Activated CD4-positive, alpha-beta T cell treated with anti-CD3 and anti-CD28 coated beads for 36 hours (primary cell): ENCODE measurements around the gene CIRBP. TPM values are rescaled to one million over a fixed set of nuclear protein-coding genes. Genes with fewer than 3 reads are reported as not detected.

Experiments
- ATAC-seq: fragments of 200-7000 bp; cut with Tn5 transposase; one replicate; pipeline ENCODE4 v1.10.0; 2021; ENCODE audit warnings: mild to moderate bottlenecking, moderate library complexity
- CTCF ChIA-PET: fragments of 350-600 bp; sonication (Branson Sonifier 250); formaldehyde crosslinking; loops from one replicate; lab custom pipeline; 2021; ENCODE audit warnings: antibody characterized with exemption; lab: Charles Lee
- POLR2A ChIA-PET: fragments of 350-600 bp; sonication (Branson Sonifier 250); formaldehyde crosslinking; loops from one replicate; lab custom pipeline; 2021; ENCODE audit warnings: antibody characterized with exemption, inconsistent platforms; lab: Charles Lee
- DNase-seq: peaks from one replicate; pipeline ENCODE4 v3.0.0-alpha.2; 2020
- H3K27ac Mint-ChIP-seq: one replicate; pipeline ENCODE4 v1.8.0; 2021; ENCODE audit warnings: mixed read lengths
- H3K27me3 Mint-ChIP-seq: one replicate; pipeline ENCODE4 v1.8.0; 2021; ENCODE audit warnings: mixed read lengths
- H3K36me3 Mint-ChIP-seq: one replicate; pipeline ENCODE4 v1.8.0; 2021; ENCODE audit warnings: low read depth, mixed read lengths
- H3K4me1 Mint-ChIP-seq: one replicate; pipeline ENCODE4 v1.8.0; 2021; ENCODE audit warnings: mixed read lengths
- H3K4me3 Mint-ChIP-seq: one replicate; pipeline ENCODE4 v1.8.0; 2021; ENCODE audit warnings: mild to moderate bottlenecking, moderate library complexity, mixed read lengths
- H3K9me3 Mint-ChIP-seq: one replicate; pipeline ENCODE4 v1.8.0; 2021; ENCODE audit warnings: low read depth, mixed read lengths
- intact Hi-C, 2 experiments: fragments of 100-400 bp; cut with DNase I in 1 of 2; cut with micrococcal nuclease in 1 of 2; formaldehyde crosslinking; loops; one replicate each; pipeline versions ENCODE4 v1.14.2 to v1.15.1; 2022 to 2024; cut with DNase I, micrococcal nuclease
- total RNA-seq, 2 experiments: library from RNA; stranded (reverse); gene quantifications; one replicate each; pipeline ENCODE4 v1.2.3, GENCODE V29; 2021

Gene CIRBP
- total RNA-seq, 2 experiments from 2014 or later = 123 to 188 TPM

DNA sequence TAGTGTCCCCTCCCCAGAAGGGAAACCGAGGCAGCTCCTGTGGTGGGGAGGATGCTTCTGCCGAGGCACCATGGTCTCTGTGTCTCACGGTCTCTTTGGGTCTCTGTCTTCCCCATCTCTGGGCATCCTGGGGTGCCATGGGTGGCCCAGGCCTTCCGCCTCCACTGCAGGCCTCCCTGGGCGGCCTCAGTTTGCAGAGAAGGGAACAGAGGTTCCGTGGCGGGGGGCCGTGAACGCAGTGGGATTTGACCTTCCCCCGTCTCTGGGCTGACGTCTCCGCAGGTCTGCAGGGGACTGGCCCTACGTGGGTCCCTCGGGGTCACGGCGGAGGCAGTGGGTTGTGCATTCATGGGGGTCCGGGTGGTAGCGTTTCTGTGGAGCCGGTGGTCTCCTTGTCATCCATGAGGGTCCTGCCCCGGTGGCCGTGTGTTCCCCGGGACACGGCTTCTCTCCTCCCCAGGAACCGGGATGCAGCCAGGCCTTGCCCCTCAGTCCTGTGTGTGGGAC is 21.1 kb downstream of the CIRBP start:
- Mint-ChIP-seq H3K4me3 (no peak overlapping the region), H3K36me3 (no peaks in the 10 kb centered on the region), H3K9me3 (no peaks in the 10 kb centered on the region), H3K27me3 (peaks cover 13% of the 10 kb centered on the region), H3K4me1 (peaks cover 7% of the 10 kb centered on the region), H3K27ac (no peak overlapping the region)
- ChIA-PET POLR2A (no interaction called here), CTCF (no interaction called here)
- DNase-seq (no peak), ATAC-seq (no peak)
- intact Hi-C loops = no loop called here

DNA sequence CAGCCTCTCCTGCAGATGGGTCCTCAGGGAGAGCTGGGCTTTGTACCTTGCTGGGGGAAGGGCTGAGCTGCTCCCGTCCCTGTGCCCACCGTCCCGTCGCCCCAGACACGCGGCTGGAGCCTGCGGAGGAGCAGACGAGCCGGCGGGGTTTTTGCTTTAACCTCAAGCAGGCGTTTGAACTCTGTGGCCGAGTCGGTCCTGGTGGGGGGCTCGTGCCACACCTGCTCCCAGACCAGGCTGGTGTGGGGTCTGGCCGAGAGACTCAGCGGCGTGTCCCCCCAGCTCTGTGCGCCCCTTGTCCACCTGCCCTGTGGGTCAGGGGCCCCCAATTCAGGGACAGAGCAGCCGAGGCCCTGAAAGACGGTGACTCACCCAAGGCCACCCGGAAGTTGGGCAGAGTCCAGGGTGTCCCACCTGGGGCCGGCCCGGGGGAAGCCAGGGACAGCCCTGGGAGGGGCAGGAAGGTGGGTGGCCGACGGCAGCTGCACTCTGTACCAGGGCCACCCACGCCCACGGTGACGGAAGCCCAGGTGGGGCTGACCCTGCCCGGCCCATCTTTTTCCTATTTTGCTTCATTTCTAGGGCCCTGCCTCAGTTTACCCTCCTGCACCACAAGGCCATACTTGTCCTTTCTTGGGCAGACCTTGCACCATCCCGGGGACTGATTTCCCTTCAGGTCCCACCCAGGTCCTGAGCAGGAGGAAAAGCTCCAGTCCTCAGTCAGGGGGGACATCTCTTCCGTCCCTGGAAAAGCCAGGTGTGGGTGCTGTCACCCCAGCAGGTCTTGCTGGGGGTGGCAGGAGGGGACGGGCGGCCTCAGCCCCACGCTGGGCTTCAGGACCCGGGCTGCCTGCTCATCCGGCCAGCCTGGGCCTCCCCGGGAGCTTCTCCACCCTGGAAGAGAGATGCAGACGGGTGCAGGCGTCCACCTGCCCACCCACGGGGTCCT is 21.8 kb downstream of the CIRBP start:
- CTCF ChIA-PET = interaction anchor here (1.2 kb wide), 1 partner anchor 11 kb away, joined by 3 read pairs; no protein-coding TSS in a partner anchor
- DNase-seq = no peak
- no peak overlapping the region for H3K4me3 Mint-ChIP-seq
- H3K36me3 Mint-ChIP-seq = no peaks in the 10 kb centered on the region
- ATAC-seq = no peak
- H3K27me3 Mint-ChIP-seq = peaks cover 12% of the 10 kb centered on the region
- no peaks in the 10 kb centered on the region for H3K9me3 Mint-ChIP-seq
- no peak overlapping the region for H3K27ac Mint-ChIP-seq
- intact Hi-C loops = no loop called here
- POLR2A ChIA-PET = no interaction called here
- H3K4me1 Mint-ChIP-seq = peaks cover 7% of the 10 kb centered on the region

DNA sequence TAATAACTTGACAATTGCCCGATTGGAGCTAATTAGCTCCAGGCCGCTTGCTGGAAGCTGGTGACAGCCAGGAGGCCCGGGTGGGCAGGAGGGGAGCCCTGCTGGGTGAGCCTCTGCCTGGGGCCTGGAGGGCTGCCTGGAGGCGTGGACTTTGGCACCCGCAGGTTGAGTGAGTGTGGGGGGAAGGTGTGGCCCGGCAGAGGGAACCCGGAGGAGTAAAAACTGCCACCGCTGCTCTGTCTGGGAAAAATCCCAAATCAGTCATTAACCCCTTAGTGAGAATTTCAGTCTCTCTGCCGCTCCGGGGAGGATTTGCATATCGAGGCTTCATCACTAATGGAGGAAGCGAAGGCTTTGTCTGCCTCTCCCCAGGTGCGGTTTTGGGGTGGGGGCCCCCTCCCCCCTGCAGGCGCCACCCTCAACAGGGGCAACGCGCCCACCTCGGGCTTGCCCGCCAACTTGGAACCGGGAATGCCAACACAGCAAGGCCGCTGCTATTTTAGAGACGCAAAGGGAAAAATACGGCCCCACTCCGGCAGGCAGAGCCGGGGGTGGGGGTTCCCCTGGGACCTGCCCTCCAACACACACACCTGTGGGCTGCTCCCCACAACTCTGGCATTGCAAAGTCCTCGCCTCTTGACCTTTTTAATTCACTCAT is 22.8 kb downstream of the CIRBP start:
- ChIA-PET POLR2A (no interaction called here), CTCF (interaction anchor here (1.2 kb wide), 1 partner anchor 12 kb away, joined by 3 read pairs; no protein-coding TSS in a partner anchor)
- intact Hi-C loops = no loop called here
- H3K36me3 Mint-ChIP-seq = no peaks in the 10 kb centered on the region
- no peak for DNase-seq
- ATAC-seq = no peak
- H3K27ac Mint-ChIP-seq = no peak overlapping the region
- peaks cover 9% of the 10 kb centered on the region for H3K27me3 Mint-ChIP-seq
- peaks cover 5% of the 10 kb centered on the region for H3K4me1 Mint-ChIP-seq
- no peak overlapping the region for H3K4me3 Mint-ChIP-seq
- no peaks in the 10 kb centered on the region for H3K9me3 Mint-ChIP-seq

DNA sequence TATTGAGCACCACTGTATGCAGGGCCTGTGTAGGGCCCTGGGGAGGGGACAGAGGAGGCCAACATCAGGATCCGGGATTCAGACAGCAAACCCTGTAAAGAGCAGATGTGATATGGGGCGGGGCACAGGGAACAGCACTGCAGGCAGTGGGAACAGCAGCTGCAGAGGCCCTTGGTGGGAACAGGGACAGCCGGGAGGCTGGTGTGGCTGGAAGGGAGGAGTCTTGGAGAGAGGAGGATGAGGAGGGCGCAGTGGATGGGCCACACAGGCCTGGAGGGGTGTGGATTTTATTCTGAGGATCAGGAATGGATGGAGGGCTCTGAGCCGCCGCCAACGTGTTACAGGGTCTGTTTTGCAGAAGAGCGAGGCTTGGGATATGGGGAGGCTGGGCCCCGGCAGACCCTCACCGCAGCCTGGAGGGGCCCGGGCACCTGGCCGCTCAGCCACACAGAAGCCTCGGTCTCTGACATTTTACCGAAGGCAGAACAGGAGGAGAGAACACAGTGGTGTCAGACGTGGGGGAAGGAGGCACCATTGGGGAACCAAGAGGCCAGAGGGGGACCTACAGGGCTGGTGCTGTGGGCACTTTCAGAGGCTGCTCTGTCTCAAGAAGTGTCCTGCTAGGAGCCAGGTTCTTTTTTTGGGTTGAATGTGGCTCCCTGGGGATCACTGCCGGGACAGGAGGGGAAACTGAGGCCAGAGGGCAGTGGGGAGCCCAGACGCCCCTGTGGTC is 23.5 kb downstream of the CIRBP start:
- ChIA-PET POLR2A (no interaction called here), CTCF (interaction anchor here (0.7 kb wide), 1 partner anchor 220 kb away, joined by 3 read pairs; no protein-coding TSS in a partner anchor)
- Mint-ChIP-seq H3K4me3 (no peak overlapping the region), H3K4me1 (peaks cover 5% of the 10 kb centered on the region), H3K27ac (no peak overlapping the region), H3K36me3 (no peaks in the 10 kb centered on the region), H3K27me3 (peaks cover 9% of the 10 kb centered on the region), H3K9me3 (no peaks in the 10 kb centered on the region)
- DNase-seq = no peak
- ATAC-seq = no peak
- intact Hi-C loops = no loop called here

DNA sequence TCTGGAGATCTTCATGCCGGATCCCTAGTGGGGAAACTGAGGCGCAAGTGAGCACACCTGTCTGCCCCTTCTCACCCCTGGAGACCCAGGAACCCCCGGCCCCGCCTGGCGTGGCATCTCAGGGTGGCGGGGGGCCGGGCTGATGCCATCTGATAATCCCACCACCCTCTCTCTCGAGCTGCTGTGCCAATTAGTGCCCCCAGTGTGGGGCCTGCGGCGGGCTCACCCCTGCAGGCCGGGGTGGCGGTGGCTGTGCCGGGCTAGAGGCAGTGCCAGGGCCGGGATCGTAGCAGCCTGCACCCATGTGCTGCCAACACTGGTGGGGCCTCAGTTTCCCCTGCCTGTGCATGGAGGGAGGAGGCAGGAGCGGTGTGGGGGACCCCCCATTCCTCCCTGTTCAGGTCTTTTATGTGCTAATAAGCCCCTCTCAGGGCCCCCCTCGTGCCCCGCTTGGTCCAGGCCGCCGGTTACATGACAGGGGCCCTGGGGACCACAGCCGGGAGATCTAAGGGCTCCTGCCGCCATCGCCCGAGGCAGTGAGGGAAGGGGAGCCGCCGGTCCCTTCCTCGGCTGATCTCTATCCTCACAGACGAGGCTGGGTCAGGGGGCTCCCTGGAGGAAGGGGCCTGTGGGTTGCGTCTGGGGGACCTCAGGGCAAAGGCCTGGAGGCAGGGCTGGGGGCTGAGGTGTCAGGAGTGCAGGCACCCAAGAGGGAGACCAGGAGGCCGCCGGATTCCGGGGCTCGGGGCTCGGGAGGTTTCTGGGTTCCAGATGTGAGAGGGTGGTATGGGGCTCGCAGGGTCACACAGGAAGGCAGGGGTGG is 24.9 kb downstream of the CIRBP start:
- intact Hi-C loops = no loop called here
- no peak for DNase-seq
- H3K9me3 Mint-ChIP-seq = no peaks in the 10 kb centered on the region
- H3K36me3 Mint-ChIP-seq = no peaks in the 10 kb centered on the region
- ChIA-PET POLR2A (no interaction called here), CTCF (no interaction called here)
- H3K27me3 Mint-ChIP-seq = peaks cover 9% of the 10 kb centered on the region
- peaks cover 5% of the 10 kb centered on the region for H3K4me1 Mint-ChIP-seq
- ATAC-seq = no peak
- no peak overlapping the region for H3K4me3 Mint-ChIP-seq
- no peak overlapping the region for H3K27ac Mint-ChIP-seq

DNA sequence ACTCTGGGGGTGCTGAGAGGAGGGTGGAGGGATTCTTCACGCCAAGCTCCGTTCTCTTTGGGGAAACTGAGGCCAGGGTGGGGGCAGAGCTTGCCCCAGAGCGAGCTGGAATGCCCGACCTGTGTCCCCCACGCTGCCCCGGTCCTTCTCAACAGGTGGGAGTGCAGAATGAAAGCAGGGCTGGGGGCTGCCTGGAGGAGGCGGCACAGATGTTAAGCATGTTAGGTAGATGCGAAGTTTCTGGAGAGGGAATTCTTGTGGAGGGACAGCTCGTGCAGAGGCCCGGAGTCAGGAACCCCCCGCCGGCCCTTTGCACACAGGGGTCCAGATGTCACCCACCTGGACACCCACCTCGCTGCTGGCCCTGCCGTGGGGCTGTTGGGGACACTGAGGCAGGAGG is 25.6 kb downstream of the CIRBP start:
- peaks cover 5% of the 10 kb centered on the region for H3K4me1 Mint-ChIP-seq
- no peaks in the 10 kb centered on the region for H3K36me3 Mint-ChIP-seq
- ChIA-PET CTCF (no interaction called here), POLR2A (no interaction called here)
- no peak overlapping the region for H3K27ac Mint-ChIP-seq
- ATAC-seq = no peak
- peaks cover 9% of the 10 kb centered on the region for H3K27me3 Mint-ChIP-seq
- H3K4me3 Mint-ChIP-seq = no peak overlapping the region
- intact Hi-C loops = no loop called here
- DNase-seq = no peak
- no peaks in the 10 kb centered on the region for H3K9me3 Mint-ChIP-seq

DNA sequence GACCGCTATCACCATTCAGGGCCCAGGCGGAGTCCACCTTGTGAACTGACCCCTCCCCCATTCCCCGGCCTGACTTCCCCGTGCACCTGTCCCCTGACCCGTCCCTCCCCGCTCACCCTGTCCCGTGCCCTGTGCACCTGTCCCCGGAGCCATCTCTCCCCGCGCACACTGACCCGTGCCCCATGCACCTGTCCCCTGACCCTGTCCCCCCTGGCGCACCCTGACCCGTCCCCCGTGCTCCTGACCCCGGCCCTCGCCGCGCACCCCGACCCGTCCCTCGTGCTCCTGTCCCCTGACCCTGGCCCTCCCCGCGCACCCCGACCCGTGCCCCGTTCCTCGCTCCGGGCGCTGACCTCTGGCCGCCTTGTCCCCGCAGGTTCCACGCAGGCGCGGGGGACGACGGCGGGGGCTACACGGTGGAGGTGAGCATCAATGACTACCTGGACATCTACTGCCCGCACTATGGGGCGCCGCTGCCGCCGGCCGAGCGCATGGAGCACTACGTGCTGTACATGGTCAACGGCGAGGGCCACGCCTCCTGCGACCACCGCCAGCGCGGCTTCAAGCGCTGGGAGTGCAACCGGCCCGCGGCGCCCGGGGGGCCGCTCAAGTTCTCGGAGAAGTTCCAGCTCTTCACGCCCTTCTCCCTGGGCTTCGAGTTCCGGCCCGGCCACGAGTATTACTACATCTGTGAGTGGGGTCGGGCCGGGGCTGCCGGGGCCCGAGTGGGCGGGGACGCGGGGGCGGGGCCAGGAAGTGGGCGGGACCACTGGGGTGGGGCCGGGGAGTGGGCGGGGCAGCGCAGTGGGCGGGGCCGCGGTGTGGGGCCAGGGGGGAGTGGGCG is 26.3 kb downstream of the CIRBP start:
- intact Hi-C loops = no loop called here
- CTCF ChIA-PET = no interaction called here
- Mint-ChIP-seq H3K4me3 (no peak overlapping the region), H3K9me3 (no peaks in the 10 kb centered on the region), H3K4me1 (peaks cover 5% of the 10 kb centered on the region), H3K36me3 (no peaks in the 10 kb centered on the region), H3K27me3 (peaks cover 9% of the 10 kb centered on the region), H3K27ac (no peak overlapping the region)
- peak; percentile 37 for ATAC-seq
- POLR2A ChIA-PET = no interaction called here
- peak; percentile 73 for DNase-seq

DNA sequence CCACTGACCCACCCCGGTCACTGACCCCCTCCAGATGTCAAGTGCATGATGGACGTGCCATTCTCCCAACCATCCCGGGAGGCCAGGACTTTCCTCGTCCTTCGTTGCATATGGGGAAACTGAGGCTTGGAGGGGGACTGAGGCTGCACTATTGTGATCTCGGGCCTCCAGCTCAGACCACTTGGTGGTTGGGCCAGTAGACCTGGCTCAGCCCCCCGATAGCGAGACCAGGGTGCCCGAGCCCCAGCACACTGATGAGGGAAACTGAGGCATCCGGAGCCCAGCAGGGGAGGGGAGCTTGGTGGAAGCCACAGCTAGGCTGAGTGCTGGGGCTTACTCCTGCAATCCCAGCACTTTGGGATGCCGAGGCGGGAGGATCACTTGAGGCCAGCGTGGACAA is 26.9 kb downstream of the CIRBP start:
- Mint-ChIP-seq H3K36me3 (no peaks in the 10 kb centered on the region), H3K4me3 (no peak overlapping the region), H3K4me1 (peaks cover 5% of the 10 kb centered on the region), H3K27me3 (peaks cover 9% of the 10 kb centered on the region), H3K9me3 (no peaks in the 10 kb centered on the region), H3K27ac (no peak overlapping the region)
- ATAC-seq = no peak
- no peak for DNase-seq
- intact Hi-C loops = no loop called here
- CTCF ChIA-PET = interaction anchor here (0.6 kb wide), 1 partner anchor 50 kb away, joined by 3 read pairs; no protein-coding TSS in a partner anchor
- POLR2A ChIA-PET = no interaction called here

DNA sequence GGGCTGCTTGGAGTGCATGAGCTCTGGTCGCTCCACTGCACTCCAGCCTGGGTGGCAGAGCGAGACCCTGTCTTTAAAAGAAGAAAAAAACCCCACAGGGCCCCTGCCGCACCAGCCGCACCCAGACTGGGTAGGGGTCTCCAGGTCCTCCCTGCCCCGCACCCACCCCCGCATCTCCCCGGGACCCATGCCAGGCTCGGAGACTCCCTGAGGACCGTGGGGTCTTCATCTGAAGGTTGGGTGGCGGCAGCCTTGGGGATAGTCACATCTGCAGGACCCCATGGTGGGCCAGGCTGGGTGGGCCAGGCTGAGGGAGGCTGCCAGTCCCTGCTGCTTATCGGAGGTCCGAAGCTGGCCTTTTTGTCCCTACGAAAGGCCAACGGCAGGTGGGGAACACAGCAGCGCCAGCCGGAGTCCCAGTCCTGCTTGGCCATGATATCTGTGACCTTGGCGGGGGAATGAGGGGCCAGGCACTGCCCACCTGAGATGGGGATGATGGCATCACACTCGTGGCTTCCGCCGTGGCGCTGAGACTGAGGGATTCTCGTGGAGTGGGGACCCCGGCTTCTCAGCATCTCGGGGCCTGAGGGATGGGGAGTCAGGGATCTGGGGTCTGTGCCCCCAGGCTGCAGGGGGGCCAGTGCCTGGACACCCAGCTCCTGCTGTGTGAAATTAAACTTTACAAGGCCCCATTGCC is 27.6 kb downstream of the CIRBP start:
- ATAC-seq = no peak
- Mint-ChIP-seq H3K27me3 (peaks cover 9% of the 10 kb centered on the region), H3K4me1 (peaks cover 5% of the 10 kb centered on the region), H3K9me3 (no peaks in the 10 kb centered on the region), H3K36me3 (no peaks in the 10 kb centered on the region), H3K4me3 (no peak overlapping the region), H3K27ac (no peak overlapping the region)
- ChIA-PET POLR2A (no interaction called here), CTCF (interaction anchor here (0.6 kb wide), 1 partner anchor 50 kb away, joined by 3 read pairs; no protein-coding TSS in a partner anchor)
- DNase-seq = no peak
- intact Hi-C loops = no loop called here

DNA sequence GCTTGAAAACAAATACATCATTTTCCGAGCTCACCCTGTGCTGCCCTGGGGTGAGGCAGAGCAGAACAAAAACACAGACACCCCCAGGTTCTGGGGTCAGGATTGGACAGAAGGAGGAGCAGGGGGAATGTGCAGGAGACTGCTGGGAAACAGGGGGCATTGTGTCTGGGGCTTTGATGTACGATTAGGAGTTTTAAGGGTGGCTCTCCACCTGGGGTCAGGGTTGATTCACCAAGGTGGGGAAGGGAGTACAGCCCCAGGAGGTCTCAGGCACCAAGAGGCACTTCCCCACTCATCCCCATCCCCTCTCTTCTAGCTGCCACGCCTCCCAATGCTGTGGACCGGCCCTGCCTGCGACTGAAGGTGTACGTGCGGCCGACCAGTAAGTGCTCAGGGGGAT is 29.1 kb downstream of the CIRBP start:
- ChIA-PET POLR2A (no interaction called here), CTCF (no interaction called here)
- H3K27me3 Mint-ChIP-seq = peaks cover 5% of the 10 kb centered on the region
- DNase-seq (no peak), ATAC-seq (no peak)
- no peak overlapping the region for H3K4me3 Mint-ChIP-seq
- no peak overlapping the region for H3K27ac Mint-ChIP-seq
- H3K9me3 Mint-ChIP-seq = no peaks in the 10 kb centered on the region
- H3K36me3 Mint-ChIP-seq = no peaks in the 10 kb centered on the region
- intact Hi-C loops = no loop called here
- H3K4me1 Mint-ChIP-seq = peaks cover 5% of the 10 kb centered on the region
